ENCODE results near the gene DCHS2.
"Not testable (repeated sequence)": the region's sequence is repeated elsewhere in the genome, so short reads cannot be mapped to it uniquely, and the experiment has no call there.

The DCHS2 gene

DNA sequence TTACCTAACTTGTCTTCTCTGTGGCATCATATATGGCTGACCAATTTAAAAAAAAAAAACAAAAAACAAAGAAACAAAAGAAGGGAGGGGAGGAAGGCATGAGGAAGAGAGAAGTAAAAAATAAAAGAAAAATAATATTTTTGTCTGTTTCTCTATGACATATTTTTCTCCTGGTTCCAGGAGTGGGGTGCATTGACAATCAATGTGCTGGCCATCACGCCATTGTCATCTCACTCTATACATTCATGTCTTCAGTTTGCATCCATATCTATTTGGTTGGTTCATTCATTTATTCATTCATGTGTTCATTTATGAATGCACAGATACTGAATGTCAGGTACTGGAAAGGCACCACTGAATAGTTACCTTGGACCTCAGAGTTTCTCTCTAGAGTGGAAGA is 183.4 kb downstream of the DCHS2 start:
- DNase-seq: no peak

DNA sequence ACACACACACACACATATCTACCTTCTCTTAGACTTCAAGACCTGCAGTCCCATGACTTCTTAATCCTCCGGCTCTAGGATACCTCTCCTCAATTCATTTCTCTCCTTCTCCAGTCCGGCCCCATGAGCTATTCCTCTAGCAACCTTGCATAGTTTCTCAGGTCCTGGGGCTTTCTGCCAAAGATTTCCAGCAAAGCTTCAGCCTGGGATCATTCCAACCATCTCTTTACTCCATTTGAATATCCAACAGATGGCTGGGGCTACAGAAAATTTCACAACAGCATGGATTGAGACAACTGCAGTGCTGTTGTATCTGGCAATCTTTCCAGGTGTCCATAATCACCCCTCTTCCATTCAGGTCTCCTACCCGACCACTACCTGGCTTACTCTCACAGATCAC is 184.1 kb downstream of the DCHS2 start:
- DNase-seq: no peak

DNA sequence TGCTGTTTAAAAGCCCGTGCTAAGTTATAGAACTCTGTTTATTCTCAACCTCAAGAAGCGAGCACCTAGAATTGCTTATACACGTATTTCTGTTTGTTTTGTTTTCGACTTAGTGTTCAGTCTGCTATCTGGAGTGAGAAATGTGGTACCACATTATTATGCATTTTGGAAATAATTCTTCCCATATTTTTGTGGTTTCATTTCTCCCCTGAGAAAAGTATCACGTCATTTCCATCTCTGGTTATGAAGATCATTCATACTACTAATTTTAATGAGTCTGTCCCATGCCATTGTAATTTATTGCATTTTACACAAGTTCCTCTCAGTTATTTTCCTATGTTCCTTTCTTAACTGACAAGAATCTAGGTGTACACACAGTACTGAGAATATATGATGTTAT is 186.0 kb downstream of the DCHS2 start:
- DNase-seq: no peak

DNA sequence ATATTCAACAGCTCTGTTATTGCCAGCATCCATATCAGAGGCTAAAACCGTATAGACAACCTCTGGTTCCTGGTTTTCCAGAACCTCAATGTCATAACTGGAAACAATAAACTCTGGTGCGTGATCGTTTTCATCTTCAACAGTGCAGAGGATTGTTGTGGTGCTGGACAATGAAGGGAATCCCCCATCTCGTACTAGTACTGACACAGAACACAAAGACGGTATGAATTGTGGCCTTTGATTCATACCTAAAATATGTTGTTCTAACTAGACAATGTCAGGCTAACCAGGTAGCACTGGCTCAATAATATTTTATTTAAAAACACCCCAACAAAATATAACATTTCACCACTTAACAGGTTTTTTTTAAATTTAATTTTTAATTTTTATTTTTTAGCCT is 186.9 kb downstream of the DCHS2 start:
- no peak for DNase-seq

DNA sequence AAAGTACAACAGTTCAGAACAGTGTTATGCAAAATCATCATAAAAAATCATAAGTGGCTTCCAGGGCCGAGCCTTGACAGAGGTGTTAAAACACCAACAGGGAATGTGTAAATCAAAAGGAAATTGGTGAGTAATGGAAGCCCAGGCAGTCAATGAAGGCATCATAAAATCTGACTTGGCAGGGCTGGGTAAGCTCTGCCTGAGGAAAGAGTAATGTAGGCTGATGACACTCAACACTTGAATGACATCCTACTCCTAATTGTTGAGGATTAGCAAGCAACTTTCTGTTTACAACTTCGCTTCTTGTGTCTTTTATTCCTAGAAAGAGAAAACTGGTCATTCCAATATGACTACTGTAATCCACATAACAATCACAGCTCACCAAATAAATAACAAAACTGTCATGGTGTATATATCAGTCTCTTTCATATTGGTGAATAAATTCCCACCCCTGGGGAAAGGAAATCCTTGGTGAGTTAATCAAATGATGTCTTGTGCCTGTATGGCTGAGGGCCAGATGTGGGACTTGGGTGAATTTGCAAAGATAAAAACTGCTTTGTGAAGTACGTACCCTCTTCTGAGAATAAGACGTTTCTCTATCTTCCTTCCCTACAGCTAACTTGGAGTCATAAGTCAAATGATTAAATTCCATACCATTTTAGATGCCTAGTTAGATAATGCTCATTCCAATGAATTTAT is 196.8 kb downstream of the DCHS2 start:
- DNase-seq: no peak

DNA sequence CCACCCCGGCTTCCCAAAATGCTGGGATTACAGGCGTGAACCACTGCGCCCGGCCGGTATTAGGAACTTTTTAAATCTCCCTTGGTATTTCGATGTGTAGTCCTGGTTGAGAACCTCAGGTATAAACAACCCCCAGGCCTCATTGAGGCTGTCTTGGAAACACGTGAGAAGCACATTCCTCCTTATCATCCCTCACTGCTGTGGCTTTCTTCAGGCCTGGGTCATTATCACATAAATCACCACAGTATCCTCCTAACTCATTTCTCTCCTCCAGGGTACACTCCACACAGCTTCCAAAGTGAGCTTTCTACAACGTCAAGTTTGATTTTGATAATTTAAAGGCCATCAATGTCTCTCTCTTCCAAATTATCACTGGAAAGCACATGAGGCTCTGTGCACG is 198.2 kb downstream of the DCHS2 start:
- DNase-seq: no peak

DNA sequence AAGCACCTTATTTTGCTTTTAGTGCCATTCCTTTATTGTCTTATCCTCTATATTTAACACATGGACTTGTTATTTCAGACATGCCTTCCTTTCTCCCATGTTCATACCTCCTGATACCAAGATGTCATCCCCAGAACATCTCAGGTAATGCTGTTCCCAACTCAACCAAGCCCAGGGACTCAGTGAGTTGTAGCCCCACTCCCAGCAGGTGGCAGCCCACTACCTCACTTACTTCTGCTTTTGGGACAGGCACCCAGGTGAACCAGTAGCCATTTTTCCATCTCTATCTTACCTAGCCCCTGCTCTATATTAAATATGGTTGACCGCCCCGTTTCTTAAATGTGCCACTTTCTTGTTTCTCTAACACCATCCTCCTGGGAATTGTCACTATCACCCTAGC is 199.0 kb downstream of the DCHS2 start:
- no peak for DNase-seq

DNA sequence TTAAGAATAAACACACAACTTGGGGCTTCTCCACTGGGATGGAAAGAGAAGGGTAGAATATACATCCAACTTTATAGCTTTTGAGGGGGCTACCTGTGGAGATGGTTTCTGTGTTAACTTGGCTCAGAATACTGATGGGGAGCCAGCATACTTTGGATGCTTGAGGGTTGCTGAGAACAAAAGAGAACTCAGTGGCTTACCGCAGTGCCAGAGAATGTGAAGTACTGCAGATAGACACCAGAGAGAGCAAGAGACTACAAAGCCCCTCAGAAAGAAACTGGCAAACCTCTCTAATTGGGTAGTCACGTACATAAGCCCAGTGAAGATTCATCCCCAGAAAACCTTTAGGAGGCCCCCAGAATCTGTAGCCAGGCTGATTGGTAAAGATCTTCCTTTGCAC is 214.4 kb downstream of the DCHS2 start:
- DNase-seq: no peak

DNA sequence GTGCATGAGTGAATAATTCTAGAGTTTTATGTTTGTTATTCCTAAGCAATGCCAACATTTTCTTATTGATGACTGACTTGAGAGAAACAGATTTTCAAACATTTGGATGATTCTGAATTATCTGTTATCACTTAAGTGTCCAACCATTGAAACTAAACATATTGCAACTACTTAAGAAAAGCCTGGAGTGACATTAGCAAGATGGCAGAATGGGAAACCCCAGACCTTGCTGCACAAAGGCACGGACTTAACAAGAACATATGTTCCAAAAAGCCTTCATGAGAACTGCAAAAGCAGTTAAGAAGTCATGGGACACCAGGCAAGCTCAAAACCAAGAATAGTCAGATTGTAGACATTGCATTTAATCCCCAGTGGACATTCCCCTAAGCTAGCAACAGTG is 215.1 kb downstream of the DCHS2 start:
- no peak for DNase-seq

DNA sequence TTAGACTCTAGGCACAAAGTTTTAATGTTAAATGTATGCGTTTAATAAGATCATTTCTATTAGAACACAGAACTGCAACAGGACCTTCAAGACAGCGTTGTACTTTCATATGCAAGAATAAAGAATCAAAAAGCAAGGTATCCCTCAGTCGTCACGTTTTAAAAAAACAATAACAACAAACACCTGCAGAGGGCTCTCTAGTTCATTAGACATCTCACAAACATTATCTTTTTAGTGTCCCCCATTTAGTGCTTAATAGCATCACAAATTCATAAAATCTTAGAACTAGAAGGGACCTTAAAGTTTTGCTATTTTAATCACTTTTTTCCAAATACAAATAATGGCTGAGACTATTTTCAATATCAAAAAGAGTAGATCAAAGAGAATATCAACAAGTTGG is 236.6 kb downstream of the DCHS2 start:
- DNase-seq: no peak

DNA sequence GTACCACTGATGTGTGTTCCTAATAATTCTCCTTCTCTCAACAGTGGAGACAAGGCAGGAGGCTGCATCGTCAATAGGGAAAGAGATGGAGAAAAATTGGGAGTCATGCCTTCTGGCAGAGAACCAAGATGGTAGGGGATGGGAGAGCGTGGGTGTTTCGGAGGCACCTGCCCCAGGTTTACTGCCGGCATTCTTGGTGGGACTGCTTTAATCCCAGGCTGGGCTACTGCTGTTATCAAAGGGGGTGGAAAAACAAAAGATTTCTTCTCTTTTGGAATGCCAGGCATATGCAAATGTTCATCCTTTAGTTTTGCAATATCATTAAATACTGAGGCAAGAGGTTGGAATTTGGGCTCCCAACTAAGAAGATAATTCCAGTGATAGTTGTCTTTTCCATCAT is 257.0 kb downstream of the DCHS2 start:
- DNase-seq: no peak

DNA sequence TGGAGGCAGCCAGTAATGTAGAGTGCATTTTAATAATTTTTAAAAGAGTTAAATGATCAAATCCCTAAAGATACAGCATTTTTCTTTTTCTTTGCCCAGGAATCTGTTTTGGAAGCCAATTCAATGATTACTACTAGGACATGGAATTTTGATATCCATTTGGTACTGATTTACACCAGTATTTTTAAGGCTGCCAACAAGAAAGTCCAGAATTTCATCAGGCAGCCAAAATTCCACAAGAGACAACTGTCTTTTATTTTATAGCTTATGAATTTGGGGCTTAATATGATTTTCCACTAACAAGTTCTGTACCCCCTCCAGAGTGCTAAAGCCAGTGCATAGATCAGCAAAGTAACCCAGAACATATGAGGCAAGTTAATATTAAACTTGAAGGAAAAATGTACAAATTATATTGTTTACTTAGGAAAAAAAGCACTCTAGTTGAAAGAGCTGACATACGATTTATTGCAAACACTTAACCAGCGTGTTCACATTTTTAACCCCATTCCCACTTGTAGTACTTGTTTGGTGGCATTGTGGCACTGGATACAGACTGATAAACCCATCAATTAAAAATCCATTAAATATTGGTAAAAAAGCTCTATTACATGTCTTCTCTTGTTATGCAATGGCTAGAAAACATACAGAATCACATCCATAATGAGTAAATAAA is 259.7 kb downstream of the DCHS2 start:
- no peak for DNase-seq

DNA sequence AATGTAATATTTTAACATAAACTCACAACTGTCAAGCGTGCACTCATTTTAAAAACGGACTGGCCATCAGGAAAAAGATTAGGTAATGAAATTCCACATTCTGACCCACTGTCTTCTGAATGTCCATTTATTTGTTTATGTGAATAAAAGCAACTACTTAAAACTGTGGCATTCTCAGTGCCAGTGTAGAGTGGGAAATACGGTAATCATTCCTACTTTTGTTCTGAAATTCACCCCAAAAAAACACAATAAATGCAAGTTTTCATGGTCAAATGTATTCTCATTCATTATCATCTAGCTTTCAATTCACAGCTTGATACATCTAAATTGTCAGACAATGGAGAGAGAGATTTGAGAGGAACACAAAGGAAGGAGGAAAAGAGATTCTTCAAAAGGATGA is 260.9 kb downstream of the DCHS2 start:
- DNase-seq: no peak

DNA sequence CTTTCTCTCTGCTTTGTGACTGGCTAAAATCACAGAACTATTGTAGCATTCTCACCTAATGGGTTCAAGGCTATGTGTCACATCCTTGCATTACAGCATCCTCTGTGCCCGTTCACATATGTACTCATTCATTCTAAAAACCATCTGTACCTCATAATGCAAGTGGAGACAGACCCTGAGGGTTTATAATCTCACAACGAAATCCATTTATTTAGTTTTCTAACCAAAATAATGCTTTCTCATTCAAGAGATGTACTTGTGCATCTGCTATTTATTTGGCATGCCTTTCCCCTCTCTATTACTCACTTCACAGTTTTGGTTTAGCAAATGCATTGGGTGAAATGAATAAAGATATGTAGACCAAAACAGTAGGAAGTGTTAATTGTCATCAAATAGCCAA is 261.5 kb downstream of the DCHS2 start:
- DNase-seq: no peak

DNA sequence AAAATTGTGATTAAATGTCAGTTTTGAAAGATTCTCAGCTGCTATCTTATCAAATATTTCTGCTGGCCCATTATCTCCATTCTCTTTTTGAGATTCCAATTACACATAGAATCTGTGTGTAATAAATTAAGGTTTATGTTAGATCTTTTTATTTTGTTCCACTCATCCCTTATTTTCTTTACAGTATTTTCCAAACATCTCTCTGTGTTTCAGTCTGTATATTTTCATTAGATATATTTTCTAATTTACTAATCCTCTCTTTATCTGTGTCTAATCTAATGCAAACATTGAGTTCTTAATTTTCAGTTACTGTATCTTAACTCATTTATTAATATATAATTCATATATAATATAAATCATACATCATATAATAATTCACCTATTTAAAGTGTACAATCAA is 268.7 kb downstream of the DCHS2 start:
- DNase-seq: no peak

DNA sequence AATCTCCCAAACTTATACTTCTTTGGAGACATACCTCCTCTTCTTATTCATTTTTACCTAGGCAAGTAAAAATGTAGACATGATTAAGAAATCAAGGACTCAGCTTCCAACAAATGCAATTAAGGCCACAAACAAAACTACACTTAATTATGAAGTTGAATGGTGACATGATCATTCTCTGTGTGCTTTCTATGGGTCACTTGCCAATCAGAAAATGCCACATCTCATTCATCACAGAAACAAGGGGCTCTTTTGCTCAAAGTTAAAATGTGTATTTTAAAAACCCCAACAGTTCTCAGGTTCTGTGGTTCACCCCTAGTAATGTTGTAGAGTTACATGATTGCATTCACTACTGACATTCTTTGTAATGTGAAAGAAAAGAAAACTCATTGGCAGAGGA is 273.5 kb downstream of the DCHS2 start:
- no peak for DNase-seq

DNA sequence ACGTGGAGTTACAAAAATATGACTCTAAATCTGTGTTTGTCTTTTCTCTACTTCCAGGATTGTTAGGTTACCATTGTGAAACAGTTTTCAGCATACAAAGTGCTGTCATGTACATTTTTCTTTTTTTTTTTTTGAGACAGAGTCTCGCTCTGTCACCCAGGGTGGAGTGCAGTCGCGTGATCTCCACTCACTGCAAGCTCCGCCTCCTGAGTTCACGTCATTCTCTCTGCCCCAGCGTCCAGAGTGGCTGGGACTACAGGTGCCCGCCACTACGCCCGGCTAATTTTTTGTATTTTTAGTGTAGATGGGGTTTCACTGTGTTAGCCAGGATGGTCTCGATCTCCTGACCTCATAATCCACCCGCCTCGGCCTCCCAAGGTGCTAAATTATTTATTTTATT is 274.2 kb downstream of the DCHS2 start:
- DNase-seq: not testable (repeated sequence)

DNA sequence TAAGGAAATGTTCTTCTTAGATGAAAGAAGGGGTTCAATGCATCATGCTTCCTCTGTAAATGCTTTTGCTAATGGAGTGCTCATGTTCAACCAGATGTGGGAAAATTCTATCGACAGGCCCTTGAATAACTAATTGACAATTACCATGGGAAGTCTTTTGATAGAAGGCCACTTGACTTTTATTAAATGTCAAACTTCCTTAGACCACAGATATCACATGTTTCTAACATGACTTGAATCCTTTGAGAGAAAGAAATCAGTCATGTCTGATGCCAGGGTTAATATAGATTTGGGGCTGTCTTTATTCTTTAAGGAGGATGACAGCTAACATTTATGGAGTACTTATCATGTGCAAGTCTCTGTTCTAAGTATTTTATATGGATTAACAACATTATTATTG is 280.1 kb downstream of the DCHS2 start:
- DNase-seq: no peak

DNA sequence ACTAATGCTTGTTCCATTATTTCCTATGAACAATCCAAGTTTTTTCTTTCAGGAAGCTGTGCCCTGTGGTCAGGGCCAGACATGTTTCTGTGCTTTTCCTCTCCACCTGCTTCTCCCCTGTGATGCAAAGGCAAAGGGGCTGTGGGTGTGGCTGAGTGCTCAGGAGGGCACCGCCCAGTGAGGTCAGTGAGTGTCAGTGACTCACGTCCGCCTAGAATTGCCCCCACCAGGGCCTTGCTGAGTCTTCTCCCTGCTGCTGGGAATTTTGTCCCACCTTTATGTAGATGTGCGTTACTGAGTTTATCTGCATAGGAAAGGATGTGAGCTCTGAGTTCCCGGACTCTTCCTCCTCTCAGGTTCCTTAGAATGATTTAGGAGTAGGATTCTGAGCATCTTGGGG is 283.2 kb downstream of the DCHS2 start:
- no peak for DNase-seq

DNA sequence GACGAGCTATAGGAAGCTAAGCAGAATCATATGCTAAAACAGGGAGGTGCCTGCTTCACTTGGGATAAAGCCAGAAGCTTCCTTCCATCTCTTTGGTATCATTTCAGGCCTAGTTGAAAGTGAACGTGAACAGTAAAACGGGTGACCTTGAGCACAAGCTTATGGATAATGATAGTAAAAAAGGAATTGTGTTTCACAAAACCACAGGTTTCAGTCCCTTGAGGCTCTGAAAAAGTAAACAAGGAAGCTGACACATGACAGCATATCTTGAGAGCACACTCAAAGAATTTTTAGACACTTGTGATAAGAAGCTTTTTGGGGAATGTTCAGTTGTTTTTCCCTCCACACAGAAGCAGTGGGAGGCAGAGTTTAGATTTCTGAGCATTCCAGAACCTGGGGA is 286.1 kb downstream of the DCHS2 start:
- DNase-seq: no peak

DNA sequence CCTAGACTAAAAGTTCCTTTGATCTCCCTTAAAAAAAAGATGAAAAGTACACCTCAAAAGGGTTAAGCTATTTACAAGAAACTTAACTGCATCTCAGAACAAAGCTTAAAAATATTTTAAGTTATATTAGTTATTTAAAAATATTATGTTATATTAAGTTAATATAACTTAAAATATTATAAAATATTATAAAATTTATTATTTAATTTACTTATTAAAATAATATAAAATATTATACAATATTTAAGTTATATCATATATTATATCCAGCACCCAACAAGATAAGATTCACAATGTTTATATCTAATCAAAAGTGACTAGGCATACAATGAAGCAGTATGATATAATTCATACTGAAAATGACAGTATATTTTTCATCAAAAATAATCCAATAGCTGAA is 296.9 kb downstream of the DCHS2 start:
- DNase-seq: no peak

DNA sequence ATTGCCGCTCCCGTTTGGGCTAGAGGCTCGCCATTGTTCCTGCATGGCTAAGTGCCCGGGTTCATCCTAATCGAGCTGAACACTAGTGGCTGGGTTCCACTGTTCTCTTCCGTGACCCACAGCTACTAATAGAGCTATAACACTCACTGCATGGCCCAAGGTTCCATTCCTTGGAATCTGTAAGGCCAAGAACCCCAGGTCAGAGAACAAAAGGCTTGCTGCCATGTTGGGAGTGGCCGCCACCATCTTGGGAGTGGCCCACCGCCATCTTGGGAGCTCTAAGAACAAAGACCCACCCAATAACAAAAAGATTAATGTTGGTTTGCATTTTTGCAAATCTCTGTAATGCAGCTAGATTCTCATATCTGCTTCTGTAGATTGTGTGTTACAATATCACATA is 299.0 kb downstream of the DCHS2 start:
- DNase-seq: no peak

DNA sequence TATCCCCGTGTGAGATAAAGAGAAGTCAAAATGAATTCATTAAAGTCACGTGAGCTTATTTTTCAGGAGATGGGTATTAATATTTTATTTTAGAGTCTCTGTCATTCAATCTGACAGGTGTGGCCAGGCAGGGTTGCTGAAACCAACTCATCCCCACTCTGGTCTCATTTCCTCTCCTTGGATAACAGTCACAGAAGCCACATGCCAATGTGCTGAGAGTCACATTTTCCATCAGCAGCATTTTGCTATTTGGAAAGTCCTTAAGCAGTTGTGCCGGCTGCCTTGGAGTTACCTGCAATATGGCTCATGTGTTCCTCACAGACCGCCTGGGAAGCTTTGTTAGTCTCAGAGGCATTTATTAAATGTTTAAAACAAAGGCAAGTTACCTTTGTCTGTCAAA is 302.3 kb downstream of the DCHS2 start:
- DNase-seq: no peak

DNA sequence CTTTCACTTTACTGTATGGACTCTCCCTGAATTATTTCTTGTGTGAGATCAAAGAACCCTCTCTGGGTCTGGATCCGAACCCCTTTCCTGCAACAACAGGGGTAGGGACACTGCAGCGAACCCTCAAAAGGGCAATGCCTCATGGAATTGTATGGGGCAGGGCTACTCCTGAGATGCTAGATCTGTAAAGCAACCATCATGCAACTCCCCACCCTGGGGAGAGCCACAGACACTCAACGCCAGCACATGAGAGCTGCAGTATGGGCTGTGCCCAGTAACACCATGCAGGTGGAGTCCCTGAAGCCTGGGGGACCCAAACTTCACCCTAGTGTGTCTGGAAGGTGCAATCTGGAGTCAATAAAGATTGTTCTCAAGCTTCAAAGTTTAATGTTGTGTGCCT is 304.7 kb downstream of the DCHS2 start:
- DNase-seq: no peak

DNA sequence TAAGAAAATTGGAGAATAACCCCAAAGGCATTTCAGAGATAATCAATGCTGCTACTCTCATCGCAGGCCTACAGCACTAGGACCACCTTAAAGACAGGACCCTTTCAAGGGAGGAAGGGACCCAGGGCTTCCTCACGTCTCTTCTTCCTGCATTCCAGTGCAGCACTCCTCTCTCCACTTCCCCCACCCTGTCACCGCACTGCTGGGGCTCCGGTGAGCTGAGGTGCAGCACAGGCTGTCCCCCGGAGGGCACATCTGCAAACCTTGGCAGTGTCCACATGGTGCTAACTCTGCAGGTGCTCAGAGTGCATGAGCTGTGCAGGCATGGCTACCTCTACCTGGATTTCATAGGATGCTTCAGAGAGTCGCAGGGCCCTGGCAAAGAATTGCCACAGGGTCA is 305.6 kb downstream of the DCHS2 start:
- no peak for DNase-seq
